ENCODE data around the gene EFNB1.

Gene EFNB1

GRCh38 chrX:68827848-68828624 is 785 bp upstream of the EFNB1 start:
- peak; percentile 80 for DNase-seq

- DNase-seq, result no peak
Observed at GRCh38 chrX:68829582-68830418, 979 bp downstream of the EFNB1 start.

- no peak for DNase-seq
Observed at GRCh38 chrX:68830419-68831404, 1.9 kb downstream of the EFNB1 start.

GRCh38 chrX:68831405-68832100 is 2.7 kb downstream of the EFNB1 start:
- DNase-seq, result no peak

- DNase-seq, result no peak
Observed at GRCh38 chrX:68832101-68832416, 3.2 kb downstream of the EFNB1 start.

GRCh38 chrX:68832516-68833447 is 4.0 kb downstream of the EFNB1 start:
- DNase-seq, result no peak

- DNase-seq, result no peak
Observed at GRCh38 chrX:68833448-68833805, 4.6 kb downstream of the EFNB1 start.

- DNase-seq, result no peak
Observed at GRCh38 chrX:68833855-68834331, 5.1 kb downstream of the EFNB1 start.

GRCh38 chrX:68834371-68835103 is 5.7 kb downstream of the EFNB1 start:
- DNase-seq, result no peak

GRCh38 chrX:68835104-68835442 is 6.3 kb downstream of the EFNB1 start:
- no peak for DNase-seq

- no peak for DNase-seq
Observed at GRCh38 chrX:68835468-68835867, 6.6 kb downstream of the EFNB1 start.

- DNase-seq, result no peak
Observed at GRCh38 chrX:68837119-68837518, 8.3 kb downstream of the EFNB1 start.

- no peak for DNase-seq
Observed at GRCh38 chrX:68838571-68838910, 9.7 kb downstream of the EFNB1 start.

GRCh38 chrX:68839771-68840170 is 10.9 kb downstream of the EFNB1 start:
- DNase-seq, result no peak

- DNase-seq, result no peak
Observed at GRCh38 chrX:68840256-68840655, 11.4 kb downstream of the EFNB1 start.

- no peak for DNase-seq
Observed at GRCh38 chrX:68841251-68842049, 12.6 kb downstream of the EFNB1 start.

GRCh38 chrX:68842351-68842750 is 13.5 kb downstream of the EFNB1 start:
- DNase-seq, result no peak

GRCh38 chrX:68842781-68843581 is 14.2 kb downstream of the EFNB1 start:
- no peak for DNase-seq

- no peak for DNase-seq
Observed at GRCh38 chrX:68843992-68844391, 15.2 kb downstream of the EFNB1 start.
